ENCODE results near the gene KNDC1. TPM values are rescaled to one million over a fixed set of nuclear protein-coding genes. Genes with fewer than 3 reads are reported as not detected.
"Not testable (repeated sequence)": the region's sequence is repeated elsewhere in the genome, so short reads cannot be mapped to it uniquely, and the experiment has no call there.

The KNDC1 gene
- polyA plus RNA-seq, 5 donors: 2.5 to 4.9 (median 4.3) TPM

DNA sequence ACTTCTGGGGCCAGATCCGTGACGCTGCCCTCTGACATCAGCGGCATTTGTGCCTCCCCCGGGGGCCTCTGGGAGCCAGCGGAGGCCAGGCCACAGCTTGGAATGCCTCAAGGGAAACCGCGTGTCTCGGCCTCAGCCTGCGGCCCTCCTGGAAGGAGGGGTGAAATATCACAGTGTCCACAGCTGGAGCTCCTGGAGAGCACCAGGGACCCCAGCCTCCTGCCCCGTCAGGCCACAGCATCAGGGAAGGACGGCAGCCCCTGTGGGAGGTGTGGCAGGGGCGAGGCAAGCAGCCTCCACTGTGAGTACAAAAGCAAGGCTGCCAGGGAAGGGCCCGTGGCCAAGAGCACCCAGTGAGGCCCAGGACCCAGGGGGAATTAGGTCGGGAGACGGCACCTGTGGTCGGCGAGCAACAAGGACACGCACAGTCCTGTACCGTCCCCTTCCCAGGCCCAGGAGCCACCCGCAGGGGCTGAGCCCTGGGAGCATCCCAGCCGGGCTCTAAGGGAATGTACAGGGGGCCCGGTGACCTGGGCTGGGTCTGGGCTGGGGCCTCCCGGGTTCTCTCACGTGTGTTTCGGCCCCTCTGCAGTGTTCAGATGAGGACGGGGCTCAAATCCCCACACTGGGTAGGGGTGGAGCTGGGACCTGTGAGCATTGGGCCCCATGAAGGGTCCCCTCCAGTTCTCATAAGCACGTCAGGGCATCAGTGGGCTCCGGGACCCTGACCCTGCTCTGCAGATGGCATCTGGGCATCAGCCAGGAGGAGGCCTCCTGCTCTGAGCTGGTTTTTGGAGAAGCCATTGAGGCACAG is 18.7 kb upstream of the KNDC1 start:
- DNase-seq: no peak

- no peak for DNase-seq
These were observed 18.1 kb upstream of the KNDC1 start for GRCh38 chr10:133141958-133142340.

DNA sequence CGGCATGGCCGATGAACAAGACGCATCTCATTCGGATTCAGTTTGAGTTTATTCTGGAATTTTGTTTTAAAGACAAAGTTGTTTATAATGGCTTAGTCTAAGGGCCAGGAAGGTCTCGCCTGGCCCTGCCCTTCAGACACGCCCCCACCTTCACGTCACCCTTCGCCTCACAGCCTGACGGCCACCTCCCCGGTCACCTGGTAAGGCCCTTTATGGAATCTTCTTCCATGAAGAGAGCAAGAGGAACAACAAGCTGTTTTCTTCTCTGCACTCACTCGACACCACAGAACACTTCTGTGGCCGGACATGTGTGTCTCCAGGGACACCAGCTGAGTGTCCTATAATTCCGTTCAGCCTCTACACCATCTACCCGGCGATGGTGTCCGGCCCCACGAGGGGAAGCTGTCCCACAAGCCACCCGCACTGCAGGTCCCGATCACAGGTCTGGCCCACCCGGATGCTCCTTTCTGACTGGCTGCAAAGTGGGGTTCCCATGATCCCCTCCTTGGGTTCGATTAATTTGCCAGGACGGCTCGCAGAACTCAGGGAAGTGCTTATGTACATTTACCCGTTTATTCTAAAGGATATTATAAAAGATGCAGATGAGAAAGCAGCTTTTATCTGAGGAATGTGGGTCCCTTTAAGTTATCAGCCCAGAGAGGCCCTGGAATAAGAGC is 17.4 kb upstream of the KNDC1 start:
- DNase-seq: no peak

GRCh38 chr10:133143200-133143533 is 16.9 kb upstream of the KNDC1 start:
- DNase-seq: no peak

DNA sequence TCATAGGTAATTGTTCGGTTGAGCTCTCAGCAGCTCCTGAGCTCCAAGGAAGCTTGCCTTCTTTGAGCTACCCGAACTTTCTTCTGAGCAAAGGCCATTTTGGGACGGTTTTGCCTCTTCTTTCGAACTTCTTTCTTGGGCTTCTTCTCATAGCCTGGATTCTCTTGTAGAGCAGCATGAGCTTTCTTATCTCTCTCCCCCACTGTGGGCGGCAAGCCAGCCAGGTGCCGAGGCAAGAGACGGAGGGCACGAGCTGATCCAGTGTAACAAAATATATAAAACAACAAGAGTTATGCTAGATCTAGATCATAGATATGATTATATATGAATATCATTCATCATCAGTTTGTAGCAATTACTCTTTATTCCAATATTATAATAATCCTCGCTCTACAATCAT is 16.5 kb upstream of the KNDC1 start:
- DNase-seq: no peak

GRCh38 chr10:133144771-133145170 is 15.2 kb upstream of the KNDC1 start:
- DNase-seq: no peak

DNA sequence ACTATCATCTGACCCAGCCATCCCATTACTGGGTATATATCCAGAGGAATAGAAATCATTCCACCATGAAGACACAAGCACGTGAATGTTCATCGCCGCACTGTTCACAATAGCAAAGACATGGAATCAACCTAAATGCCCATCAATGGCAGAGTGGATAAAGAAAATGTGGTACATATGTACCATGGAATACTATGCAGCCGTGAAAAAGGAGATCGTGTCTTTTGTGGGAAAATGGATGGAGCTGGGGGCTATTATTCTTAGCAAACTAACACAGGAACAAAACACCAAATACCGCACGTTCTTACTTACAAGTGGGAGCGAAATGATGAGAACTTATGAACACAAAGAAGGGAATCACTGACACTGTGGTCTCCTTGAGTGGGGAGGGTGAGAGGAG is 9.8 kb upstream of the KNDC1 start:
- DNase-seq: no peak

GRCh38 chr10:133150656-133151055 is 9.4 kb upstream of the KNDC1 start:
- no peak for DNase-seq

- DNase-seq: not testable (repeated sequence)
These were observed 8.9 kb upstream of the KNDC1 start for GRCh38 chr10:133151071-133151470.

DNA sequence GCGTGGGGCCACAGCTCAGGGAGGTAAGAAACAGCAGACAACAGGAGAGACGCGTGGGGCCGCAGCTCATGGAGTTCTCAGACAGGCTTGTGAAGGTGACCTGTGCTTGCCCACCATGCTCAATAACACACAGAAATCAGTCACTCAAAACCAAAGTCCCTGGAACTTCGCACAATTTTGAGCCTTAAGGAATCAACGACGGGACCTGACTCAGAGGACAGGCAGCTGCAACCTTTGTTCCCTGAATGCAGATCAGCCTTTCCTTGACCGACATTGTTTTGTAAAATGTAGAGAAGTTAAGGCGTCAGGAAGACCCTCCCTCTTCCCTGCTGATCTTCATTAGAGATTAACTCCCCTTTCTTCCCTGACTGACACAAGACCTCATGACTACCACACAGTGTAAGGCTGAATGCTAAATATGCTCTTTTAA is 8.5 kb upstream of the KNDC1 start:
- DNase-seq: no peak

DNA sequence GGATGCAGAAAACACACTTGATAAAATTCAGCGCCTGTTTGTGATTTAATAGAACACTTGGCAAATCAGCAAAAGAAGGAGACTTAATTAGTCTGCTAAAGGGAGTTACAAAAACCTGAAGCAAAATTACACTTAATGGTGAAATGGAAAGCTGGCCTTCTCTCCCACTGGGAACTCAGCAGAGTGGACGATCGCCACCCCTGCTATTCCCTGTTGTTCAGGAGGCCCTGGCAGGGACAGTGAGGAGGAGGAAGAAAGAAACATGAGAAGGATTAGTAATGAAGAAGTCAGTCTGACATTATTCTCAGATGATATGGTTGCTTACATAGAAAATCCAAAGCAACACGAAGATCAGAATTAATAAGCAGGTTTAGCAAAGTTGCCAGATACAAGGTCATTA is 5.6 kb upstream of the KNDC1 start:
- no peak for DNase-seq

- DNase-seq: no peak
These were observed 4.8 kb upstream of the KNDC1 start for GRCh38 chr10:133154996-133155778.

DNA sequence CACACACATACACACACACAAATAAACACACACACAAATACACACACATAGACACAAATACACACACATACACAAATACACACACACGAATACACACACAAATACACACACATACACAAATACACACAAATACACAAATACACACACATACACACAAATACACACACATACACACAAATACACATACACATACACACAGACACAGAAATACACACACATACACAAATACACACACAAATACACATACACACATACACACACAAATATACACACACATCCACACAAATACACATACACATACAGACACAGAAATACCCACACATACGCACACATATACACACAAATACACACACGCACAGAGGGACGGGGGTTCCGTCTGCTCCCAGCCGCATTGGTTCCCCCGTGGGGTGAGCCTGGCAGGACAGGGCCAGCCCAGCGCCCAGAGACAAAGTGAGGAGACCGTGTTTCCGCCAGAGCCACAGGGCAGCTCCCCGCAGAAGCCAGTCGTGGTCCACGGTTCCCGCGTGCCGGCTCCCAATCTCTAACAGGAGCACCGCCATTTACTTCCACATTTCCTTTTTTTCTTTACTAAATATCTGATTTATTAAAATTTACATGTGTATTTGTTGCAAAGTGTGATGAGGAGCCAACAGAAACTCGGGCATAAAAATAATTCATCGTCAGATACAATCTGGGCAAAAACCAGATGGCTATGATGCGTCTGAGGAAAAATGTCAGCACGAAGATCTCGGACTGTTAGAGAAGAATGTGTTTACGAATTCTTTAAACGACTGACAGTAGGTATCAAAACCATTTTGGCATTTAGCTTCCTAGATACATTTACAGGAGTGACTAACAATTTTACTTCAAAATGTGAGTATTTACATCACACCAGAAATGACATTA is 3.1 kb upstream of the KNDC1 start:
- DNase-seq: no peak

GRCh38 chr10:133157662-133158436 is 2.2 kb upstream of the KNDC1 start:
- DNase-seq: no peak

GRCh38 chr10:133158437-133158755 is 1.6 kb upstream of the KNDC1 start:
- DNase-seq: no peak

DNA sequence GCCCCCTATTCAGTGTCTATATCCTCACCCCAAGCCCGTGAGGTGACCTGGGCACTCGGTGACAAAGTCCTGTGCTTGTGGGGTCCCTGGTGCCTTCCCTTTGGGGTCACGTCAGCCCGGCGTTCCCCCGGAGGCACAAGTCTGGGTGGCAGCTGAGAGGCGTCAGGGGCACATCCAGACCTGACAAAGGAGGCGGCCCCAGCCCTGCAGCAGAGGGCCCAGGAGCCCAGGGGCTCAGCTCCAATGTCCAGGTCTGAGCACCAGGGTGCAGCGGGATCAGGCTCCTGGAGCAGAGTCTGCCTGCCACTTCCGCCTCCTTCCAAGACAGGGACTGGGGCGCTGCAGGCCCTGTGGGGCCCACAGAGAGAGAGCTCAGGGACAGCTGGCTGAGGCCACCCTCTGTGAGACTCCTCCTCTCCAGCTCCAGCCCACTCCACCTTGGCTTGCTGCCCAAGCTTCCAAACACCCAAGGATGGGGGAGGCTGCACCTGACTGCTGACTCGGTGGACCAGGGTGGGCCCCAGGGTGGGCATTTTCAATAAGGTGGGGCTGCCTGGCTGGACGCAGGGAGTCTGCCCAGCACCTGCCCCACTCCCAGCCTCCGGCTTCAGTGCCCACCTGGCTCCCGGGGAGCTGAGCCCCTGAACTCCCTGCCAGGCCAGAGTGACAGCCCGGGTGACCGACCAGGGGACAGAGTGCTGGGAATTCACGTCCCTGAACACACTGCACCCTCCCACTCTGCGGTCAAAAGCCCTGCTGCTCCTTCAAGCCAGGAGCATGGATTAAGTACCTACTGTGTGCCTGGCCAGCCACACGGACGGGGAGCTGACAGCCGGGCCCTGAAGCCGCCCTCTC is 1.0 kb upstream of the KNDC1 start:
- DNase-seq: peak; percentile 38 to 47

- no peak for DNase-seq
These were observed 439 bp upstream of the KNDC1 start for GRCh38 chr10:133159611-133159949.

DNA sequence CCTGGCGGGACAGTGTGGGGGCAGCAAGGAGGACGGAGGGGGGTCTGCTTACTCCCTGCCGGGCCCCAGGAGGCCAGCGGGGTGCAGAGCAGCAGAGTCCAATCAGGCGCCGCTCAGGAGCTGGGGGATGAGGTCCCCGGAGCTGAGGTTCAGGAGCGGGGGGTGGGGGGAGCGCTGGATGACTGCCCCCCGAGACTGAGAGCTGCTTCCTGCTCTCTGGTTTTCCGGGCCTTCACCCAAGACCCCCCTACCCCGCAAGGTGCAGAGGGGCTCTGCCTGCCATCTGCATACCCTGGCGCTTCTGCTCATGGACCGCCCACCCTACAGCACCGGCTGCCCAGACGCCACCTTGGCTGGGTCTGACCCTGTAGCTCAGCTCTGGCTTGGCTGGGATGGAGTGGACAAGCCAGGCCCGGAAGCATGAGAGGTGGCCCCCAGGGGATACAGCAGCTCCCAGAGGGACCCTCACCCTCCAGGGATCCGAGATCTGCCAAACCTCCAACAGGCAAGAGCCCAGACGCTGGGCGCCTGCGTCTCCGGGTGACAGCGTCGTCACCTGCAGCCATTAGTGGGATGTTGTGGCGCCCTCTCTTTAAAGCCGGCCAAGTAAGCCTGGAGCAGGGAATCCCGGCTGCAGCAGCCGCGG is 930 bp downstream of the KNDC1 start:
- DNase-seq: no peak

GRCh38 chr10:133161486-133162109 is 1.6 kb downstream of the KNDC1 start:
- no peak for DNase-seq
